HG03066 (cell line): Measurements from ENCODE around the gene SAMD4B.

Experiments
- ATAC-seq: cut with Tn5 transposase; IDR thresholded peaks from one replicate; pipeline ENCODE4 v1.9.1; 2021; ENCODE audit warnings: low read depth; ENCODE audit not compliant: unreplicated experiment

The SAMD4B gene

GRCh38 chr19:39406656-39407409, 64.6 kb downstream of the SAMD4B start, which contains the start of gene ZFP36:
Gene ZFP36, plus strand, starts transcription at chr19:39406847. Its CDS starts 58 bp downstream, at chr19:39406905.
- no peak for ATAC-seq

GRCh38 chr19:39407410-39407659, 65.1 kb downstream of the SAMD4B start:
- no peak for ATAC-seq

- no peak for ATAC-seq
Observed at GRCh38 chr19:39407660-39408391, 65.6 kb downstream of the SAMD4B start.

GRCh38 chr19:39408392-39409207, 66.4 kb downstream of the SAMD4B start:
- ATAC-seq, result no peak

- ATAC-seq, result no peak
Observed at GRCh38 chr19:39409208-39410016, 67.2 kb downstream of the SAMD4B start.

GRCh38 chr19:39410017-39410830, 68.0 kb downstream of the SAMD4B start:
- ATAC-seq, result no peak

GRCh38 chr19:39410831-39411080, 68.5 kb downstream of the SAMD4B start:
- no peak for ATAC-seq

- ATAC-seq, result no peak
Observed at GRCh38 chr19:39411081-39411831, 69.0 kb downstream of the SAMD4B start.

GRCh38 chr19:39411832-39412099, 69.5 kb downstream of the SAMD4B start:
- ATAC-seq, result peak; percentile 19

- peak; percentile 48 for ATAC-seq
Observed at GRCh38 chr19:39412100-39412866, 70.1 kb downstream of the SAMD4B start, which contains the start of gene PLEKHG2. Gene PLEKHG2, plus strand, starts transcription at chr19:39412669. Its CDS starts 1,418 bp downstream, at chr19:39414087.

GRCh38 chr19:39412867-39413271, 70.6 kb downstream of the SAMD4B start:
- no peak for ATAC-seq

- ATAC-seq, result no peak
Observed at GRCh38 chr19:39413272-39413910, 71.2 kb downstream of the SAMD4B start.

GRCh38 chr19:39413911-39414608, 71.8 kb downstream of the SAMD4B start:
- ATAC-seq, result no peak

GRCh38 chr19:39415111-39416046, 73.2 kb downstream of the SAMD4B start:
- no peak for ATAC-seq

GRCh38 chr19:39416152-39417120, 74.2 kb downstream of the SAMD4B start:
- no peak for ATAC-seq
